ENCODE measurements around the gene MGRN1. TPM values are rescaled to one million over a fixed set of nuclear protein-coding genes. Genes with fewer than 3 reads are reported as not detected.

The MGRN1 gene
- total RNA-seq, 2 donors from 2014 or later = 86.9 to 105 TPM

DNA sequence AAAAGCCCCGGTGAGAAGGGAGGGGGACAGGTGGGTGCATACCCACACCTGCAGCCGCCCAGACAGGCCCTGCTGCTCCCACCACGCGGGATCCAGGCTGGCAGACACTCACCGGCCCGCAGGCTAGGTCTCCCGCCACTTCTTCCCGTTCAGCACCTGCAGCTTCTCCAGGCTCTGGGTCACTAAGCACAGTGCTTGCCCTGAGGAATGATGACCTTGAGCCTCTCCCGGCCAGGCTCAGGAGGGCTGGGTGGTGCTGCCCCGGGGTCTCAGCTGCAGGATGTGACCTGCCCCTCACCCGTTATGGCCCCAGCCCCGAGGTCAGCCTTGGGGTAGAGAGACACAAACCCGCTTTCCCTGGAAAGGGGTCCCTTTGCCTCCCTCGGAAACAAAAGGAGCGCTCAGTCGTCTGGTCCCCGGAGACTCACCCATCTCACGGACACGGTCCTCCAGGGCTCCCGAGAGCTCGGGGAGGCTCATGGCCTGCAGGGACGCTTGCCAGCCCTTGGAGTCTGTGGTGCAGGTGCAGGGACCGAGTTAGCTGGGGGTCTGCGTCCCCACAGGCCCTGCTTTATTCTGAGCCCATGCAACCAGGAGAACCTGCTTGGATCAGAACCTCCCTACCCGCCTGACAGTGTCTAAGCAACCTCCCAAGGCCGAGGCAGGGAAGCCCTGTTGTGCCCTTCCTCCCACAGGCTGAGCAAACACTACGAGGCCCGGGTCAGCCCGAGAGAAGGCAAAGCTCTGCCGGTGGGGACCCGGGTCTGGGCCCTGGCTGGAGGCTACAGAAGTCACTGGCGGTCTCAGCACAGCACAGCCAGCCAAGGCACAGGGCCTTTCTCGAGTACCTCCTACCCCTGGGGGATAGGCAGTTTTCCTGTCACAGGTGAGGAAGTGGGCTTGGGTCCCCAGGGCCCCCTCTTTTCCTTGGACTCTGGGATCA is 72.5 kb downstream of the MGRN1 start:
- Mint-ChIP-seq H3K4me1 (ENCODE audit: low read depth in 2 of 2) (peaks cover 5 to 10% of the 10 kb centered on the region in 2 donors), H3K27ac (no peak overlapping the region), H3K4me3 (no peak overlapping the region), H3K27me3 (no peaks in the 10 kb centered on the region), H3K36me3 (peaks cover 6% of the 10 kb centered on the region), H3K9me3 (no peaks in the 10 kb centered on the region)
- DNase-seq (ENCODE audit: low spot score) (no peak), ATAC-seq (no peak)

DNA sequence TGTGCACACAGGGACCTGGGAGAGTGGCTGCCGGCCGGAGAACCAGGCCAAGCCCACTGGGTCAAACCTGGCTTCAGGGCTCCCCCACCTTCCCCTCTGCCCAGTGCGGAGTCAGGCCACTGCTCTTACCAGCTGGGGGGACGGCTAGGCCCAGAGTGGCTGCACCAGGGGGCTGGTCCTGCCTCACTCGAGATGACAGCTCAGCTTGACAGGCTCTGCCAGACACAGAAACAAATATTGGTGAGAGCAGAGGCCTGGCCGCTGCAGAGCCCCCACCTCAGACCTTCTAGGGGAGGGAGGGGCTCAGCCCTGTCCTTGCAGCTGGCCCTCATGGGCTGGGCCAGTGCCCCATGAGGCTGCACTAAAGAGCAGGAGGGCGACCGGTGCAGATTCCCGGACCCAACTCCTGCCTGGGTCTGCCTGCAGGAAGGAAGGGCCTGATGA is 73.2 kb downstream of the MGRN1 start:
- DNase-seq (ENCODE audit: low spot score) (no peak), ATAC-seq (no peak)
- Mint-ChIP-seq H3K9me3 (no peaks in the 10 kb centered on the region), H3K27ac (no peak overlapping the region), H3K4me3 (no peak overlapping the region), H3K27me3 (no peaks in the 10 kb centered on the region), H3K36me3 (peaks cover 6% of the 10 kb centered on the region), H3K4me1 (ENCODE audit: low read depth in 2 of 2) (peaks cover 5 to 6% of the 10 kb centered on the region in 2 donors)

DNA sequence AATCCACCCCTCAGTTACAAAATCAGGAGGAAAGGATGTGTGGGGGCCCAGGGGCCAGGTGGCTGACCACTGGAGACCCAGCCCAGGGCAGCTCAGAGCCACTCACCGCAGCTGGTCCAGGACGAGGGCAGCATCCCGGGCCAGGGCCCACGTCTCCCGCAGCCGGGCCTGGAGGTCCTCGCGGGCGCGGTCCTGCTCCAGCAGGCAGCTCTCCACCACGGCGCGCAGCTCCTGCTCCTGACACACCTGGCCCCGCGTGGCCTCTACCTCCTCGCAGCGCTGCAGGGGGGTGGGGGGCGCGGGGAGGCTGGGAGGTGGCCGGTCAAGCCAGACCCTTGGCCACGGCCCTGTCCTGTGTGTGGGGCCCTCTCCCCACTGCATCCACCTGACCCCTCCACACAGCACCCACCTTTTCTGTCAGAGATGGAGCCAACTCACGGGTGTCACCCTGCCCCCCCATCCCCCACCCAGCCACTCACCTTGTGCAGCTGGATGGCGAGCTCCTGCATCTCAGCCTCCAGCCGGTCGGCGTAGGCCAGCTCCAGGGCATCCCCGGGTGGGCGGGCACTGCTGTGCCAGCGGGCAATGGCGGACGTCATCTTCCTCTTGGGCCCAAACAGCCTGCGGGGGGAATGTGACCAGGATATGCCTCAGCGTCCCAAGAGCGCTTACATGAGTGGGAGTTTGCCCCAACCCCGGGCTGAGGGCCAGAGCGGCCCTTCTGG is 73.9 kb downstream of the MGRN1 start:
- Mint-ChIP-seq H3K9me3 (no peaks in the 10 kb centered on the region), H3K36me3 (peaks cover 6% of the 10 kb centered on the region), H3K27me3 (no peaks in the 10 kb centered on the region), H3K4me1 (ENCODE audit: low read depth in 2 of 2) (peaks cover 5 to 6% of the 10 kb centered on the region in 2 donors), H3K27ac (no peak overlapping the region), H3K4me3 (no peak overlapping the region)
- DNase-seq (ENCODE audit: low spot score) = no peak
- no peak for ATAC-seq

DNA sequence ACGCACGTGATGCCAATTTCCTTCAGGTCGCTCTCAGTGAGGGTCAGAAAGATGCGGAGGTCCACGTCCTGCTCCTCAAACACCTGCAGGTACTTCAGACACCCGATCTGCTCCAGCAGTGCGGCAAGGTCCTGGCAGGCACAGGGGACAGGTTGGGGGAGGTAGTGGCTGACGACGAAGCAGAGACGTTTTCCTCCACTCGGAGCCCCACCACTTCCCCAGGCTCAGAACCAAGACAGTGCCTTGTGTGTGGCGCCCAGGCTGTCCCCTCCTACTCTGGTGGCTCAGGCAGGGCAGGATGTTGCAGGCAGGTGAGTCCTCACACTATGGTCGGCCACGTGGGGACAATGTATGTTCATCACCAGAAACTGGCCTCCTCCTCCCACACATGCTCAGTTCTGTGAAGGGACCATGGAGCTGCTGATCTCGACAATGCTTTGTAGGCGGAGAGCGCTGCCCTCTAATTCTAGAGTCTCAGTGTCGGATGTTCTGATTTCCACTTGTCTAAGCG is 74.5 kb downstream of the MGRN1 start:
- no peak overlapping the region for H3K27ac Mint-ChIP-seq
- DNase-seq (ENCODE audit: low spot score) = no peak

GRCh38 chr16:4700380-4700996 is 75.9 kb downstream of the MGRN1 start:
- Mint-ChIP-seq H3K27ac (no peak overlapping the region), H3K27me3 (no peaks in the 10 kb centered on the region), H3K4me3 (no peak overlapping the region), H3K9me3 (no peaks in the 10 kb centered on the region), H3K36me3 (peaks cover 6% of the 10 kb centered on the region), H3K4me1 (ENCODE audit: low read depth in 2 of 2) (peaks cover 2% of the 10 kb centered on the region in 2 donors)
- no peak for ATAC-seq
- peak; percentile 37 for DNase-seq (ENCODE audit: low spot score)

More for the DNA sequence above, 74.5 kb downstream of the MGRN1 start:
- peaks cover 6% of the 10 kb centered on the region for H3K36me3 Mint-ChIP-seq
- ATAC-seq = no peak
- H3K27me3 Mint-ChIP-seq = no peaks in the 10 kb centered on the region
- no peaks in the 10 kb centered on the region for H3K9me3 Mint-ChIP-seq
- peaks cover 5 to 6% of the 10 kb centered on the region in 2 donors for H3K4me1 Mint-ChIP-seq (ENCODE audit: low read depth in 2 of 2)
- no peak overlapping the region for H3K4me3 Mint-ChIP-seq

DNA sequence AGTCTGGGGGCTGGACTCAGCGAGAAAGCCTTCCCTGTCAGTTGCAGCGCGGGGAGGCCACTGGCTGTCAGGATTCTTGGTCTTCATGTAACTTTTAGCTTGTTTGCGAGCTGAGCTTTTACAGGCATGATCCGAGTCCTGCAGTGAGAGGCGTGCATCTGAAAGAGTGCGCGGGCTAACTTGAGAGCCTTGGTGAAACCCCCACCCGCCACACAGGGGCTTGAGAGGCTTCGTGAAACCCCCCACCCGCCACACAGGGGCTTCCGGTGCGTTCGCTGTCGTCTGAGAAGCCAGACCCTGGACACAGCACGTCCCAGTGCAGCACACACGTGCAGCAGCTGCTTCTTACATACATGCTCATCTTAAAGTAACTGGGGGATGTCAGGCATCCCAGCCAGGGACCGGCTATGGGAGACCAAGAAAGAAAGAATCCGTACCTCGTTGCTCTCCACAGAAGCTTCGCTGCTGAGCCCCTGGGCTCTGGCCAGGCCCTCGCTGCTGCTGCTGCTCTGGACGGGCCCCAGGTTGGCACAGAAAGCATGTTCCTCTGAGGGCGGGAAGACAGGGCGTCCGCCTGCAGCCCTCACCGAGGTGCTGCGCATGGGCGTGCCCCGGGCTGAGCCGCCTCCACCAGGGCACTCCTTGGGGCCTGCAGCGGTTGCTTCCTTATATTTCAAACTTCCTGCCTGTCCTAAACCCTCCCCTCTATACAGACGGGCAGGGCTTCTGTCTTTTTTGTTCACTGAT is 76.5 kb downstream of the MGRN1 start:
- DNase-seq (ENCODE audit: low spot score) (peak; percentile 29), ATAC-seq (no peak)
- H3K36me3 Mint-ChIP-seq = peaks cover 6% of the 10 kb centered on the region
- no peaks in the 10 kb centered on the region for H3K4me1 Mint-ChIP-seq (ENCODE audit: low read depth in 2 of 2)
- no peak overlapping the region for H3K27ac Mint-ChIP-seq
- no peaks in the 10 kb centered on the region for H3K9me3 Mint-ChIP-seq
- no peaks in the 10 kb centered on the region for H3K27me3 Mint-ChIP-seq
- no peak overlapping the region for H3K4me3 Mint-ChIP-seq

- DNase-seq (ENCODE audit: low spot score) = peak; percentile 35
- Mint-ChIP-seq H3K27ac (no peak overlapping the region), H3K9me3 (no peaks in the 10 kb centered on the region), H3K4me3 (no peak overlapping the region), H3K27me3 (no peaks in the 10 kb centered on the region), H3K4me1 (ENCODE audit: low read depth in 2 of 2) (peaks cover 0 to 3% of the 10 kb centered on the region in 2 donors), H3K36me3 (peaks cover 10% of the 10 kb centered on the region)
- ATAC-seq = no peak
Measured at GRCh38 chr16:4701791-4702465, 77.3 kb downstream of the MGRN1 start.

- ATAC-seq (no peak), DNase-seq (ENCODE audit: low spot score) (no peak)
- Mint-ChIP-seq H3K4me3 (no peak overlapping the region), H3K27me3 (no peaks in the 10 kb centered on the region), H3K9me3 (no peaks in the 10 kb centered on the region), H3K27ac (no peak overlapping the region), H3K36me3 (peaks cover 11% of the 10 kb centered on the region), H3K4me1 (ENCODE audit: low read depth in 2 of 2) (peaks cover 0 to 3% of the 10 kb centered on the region in 2 donors)
Measured at GRCh38 chr16:4702466-4702808, 77.8 kb downstream of the MGRN1 start.

DNA sequence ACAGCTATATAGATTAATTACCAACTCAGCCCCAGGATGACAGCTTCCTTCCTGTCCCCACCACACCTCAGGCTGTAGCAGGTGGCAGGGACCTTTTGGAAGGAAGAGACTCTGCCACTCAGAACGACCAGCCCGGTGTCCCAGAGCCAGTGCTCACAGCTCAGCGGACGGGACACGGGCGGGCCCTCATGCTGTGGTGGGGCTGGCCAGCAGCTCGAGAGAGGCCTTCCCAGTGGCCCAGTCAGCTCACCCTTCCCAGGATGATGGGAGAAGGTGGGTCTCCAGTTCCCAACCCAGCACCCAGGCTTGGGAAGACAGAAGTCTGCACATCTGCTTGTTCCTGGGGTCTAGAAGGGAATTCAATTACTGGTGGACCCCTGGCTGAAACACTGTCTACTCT is 79.3 kb downstream of the MGRN1 start:
- ATAC-seq = no peak
- H3K36me3 Mint-ChIP-seq = peaks cover 11% of the 10 kb centered on the region
- H3K4me3 Mint-ChIP-seq = no peak overlapping the region
- H3K27ac Mint-ChIP-seq = no peak overlapping the region
- H3K4me1 Mint-ChIP-seq (ENCODE audit: low read depth in 2 of 2) = peaks cover 0 to 3% of the 10 kb centered on the region in 2 donors
- H3K27me3 Mint-ChIP-seq = no peaks in the 10 kb centered on the region
- no peaks in the 10 kb centered on the region for H3K9me3 Mint-ChIP-seq
- no peak for DNase-seq (ENCODE audit: low spot score)

GRCh38 chr16:4704491-4704890 is 79.9 kb downstream of the MGRN1 start:
- H3K36me3 Mint-ChIP-seq = peaks cover 11% of the 10 kb centered on the region
- H3K4me3 Mint-ChIP-seq = no peak overlapping the region
- H3K4me1 Mint-ChIP-seq (ENCODE audit: low read depth in 2 of 2) = peaks cover 0 to 3% of the 10 kb centered on the region in 2 donors
- no peaks in the 10 kb centered on the region for H3K27me3 Mint-ChIP-seq
- ATAC-seq = no peak
- no peak for DNase-seq (ENCODE audit: low spot score)
- no peak overlapping the region for H3K27ac Mint-ChIP-seq
- H3K9me3 Mint-ChIP-seq = no peaks in the 10 kb centered on the region

GRCh38 chr16:4704913-4705312 is 80.3 kb downstream of the MGRN1 start:
- DNase-seq (ENCODE audit: low spot score) = peak; percentile 53
- Mint-ChIP-seq H3K36me3 (peaks cover 6% of the 10 kb centered on the region), H3K4me1 (ENCODE audit: low read depth in 2 of 2) (peaks cover 0 to 3% of the 10 kb centered on the region in 2 donors), H3K4me3 (no peak overlapping the region), H3K27me3 (no peaks in the 10 kb centered on the region), H3K9me3 (no peaks in the 10 kb centered on the region), H3K27ac (no peak overlapping the region)
- ATAC-seq = no peak

DNA sequence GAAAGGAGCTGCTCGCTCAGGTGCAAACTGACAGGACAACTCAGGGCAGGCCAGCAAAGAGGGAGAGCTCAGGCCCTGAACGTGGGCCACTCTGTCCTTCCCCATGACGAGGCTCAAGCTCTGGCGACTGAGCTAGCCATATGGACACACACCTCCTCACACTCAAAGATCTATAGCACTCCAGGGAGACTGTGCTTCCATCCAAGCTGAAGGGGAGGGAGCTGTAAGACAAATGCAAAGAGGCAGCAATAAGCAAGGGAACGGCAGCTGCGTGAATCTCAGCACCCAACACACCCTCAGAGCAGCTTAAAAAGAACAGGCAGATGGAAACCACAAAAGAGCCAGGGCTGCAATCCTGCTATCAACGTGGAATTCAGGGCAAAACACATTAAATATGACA is 82.2 kb downstream of the MGRN1 start:
- Mint-ChIP-seq H3K36me3 (peaks cover 6% of the 10 kb centered on the region), H3K27me3 (no peaks in the 10 kb centered on the region), H3K9me3 (no peaks in the 10 kb centered on the region), H3K27ac (peak overlapping the region in 1 of 2 donors; percentile 28), H3K4me1 (ENCODE audit: low read depth in 2 of 2) (peaks cover 0 to 3% of the 10 kb centered on the region in 2 donors), H3K4me3 (no peak overlapping the region)
- DNase-seq (ENCODE audit: low spot score) (no peak), ATAC-seq (no peak)

- H3K9me3 Mint-ChIP-seq = no peaks in the 10 kb centered on the region
- peaks cover 6% of the 10 kb centered on the region for H3K36me3 Mint-ChIP-seq
- no peak overlapping the region for H3K4me3 Mint-ChIP-seq
- DNase-seq (ENCODE audit: low spot score) (no peak), ATAC-seq (no peak)
- H3K27me3 Mint-ChIP-seq = no peaks in the 10 kb centered on the region
- H3K4me1 Mint-ChIP-seq (ENCODE audit: low read depth in 2 of 2) = peaks cover 0 to 3% of the 10 kb centered on the region in 2 donors
- no peak overlapping the region for H3K27ac Mint-ChIP-seq
Measured at GRCh38 chr16:4709481-4709880, 84.9 kb downstream of the MGRN1 start.

Data from natural killer cell treated with Interleukin-12 subunit alpha and Interleukin-12 subunit beta and Interleukin-15 and Interleukin-18, amount 100 ng/mL, for 72 hours (primary cell).